ENCODE data around the gene MUC2.

DNA sequence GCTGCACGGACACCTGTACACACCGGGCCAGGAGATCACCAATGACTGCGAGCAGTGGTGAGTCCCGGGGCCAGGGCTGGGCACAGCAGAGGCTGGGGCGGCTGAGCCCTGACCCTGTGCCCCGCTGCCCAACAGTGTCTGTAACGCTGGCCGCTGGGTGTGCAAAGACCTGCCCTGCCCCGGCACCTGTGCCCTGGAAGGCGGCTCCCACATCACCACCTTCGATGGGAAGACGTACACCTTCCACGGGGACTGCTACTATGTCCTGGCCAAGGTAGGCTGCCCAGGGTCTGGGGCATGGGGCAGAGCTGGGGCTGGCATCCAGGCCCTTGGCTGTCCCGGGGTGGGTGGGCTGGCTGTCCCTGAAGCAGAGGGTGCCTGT, 7.7 kb downstream of the MUC2 start:
- TF ChIP-seq POLR2A (IDR thresholded peaks at IDR 0.05) = no peak
- TF ChIP-seq, protein P1, sequence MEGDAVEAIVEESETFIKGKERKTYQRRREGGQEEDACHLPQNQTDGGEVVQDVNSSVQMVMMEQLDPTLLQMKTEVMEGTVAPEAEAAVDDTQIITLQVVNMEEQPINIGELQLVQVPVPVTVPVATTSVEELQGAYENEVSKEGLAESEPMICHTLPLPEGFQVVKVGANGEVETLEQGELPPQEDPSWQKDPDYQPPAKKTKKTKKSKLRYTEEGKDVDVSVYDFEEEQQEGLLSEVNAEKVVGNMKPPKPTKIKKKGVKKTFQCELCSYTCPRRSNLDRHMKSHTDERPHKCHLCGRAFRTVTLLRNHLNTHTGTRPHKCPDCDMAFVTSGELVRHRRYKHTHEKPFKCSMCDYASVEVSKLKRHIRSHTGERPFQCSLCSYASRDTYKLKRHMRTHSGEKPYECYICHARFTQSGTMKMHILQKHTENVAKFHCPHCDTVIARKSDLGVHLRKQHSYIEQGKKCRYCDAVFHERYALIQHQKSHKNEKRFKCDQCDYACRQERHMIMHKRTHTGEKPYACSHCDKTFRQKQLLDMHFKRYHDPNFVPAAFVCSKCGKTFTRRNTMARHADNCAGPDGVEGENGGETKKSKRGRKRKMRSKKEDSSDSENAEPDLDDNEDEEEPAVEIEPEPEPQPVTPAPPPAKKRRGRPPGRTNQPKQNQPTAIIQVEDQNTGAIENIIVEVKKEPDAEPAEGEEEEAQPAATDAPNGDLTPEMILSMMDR (IDR thresholded peaks at IDR 0.05) = no peak
